Peyer's patch (tissue), 4 donors: ENCODE measurements around the gene KIAA1671. TPM values are rescaled to one million over a fixed set of nuclear protein-coding genes. Genes with fewer than 3 reads are reported as not detected.

ENCODE experiments used
- DNase-seq, 3 donors: peaks; one replicate each; pipeline ENCODE4 v3.0.0-alpha.2; 2017 to 2019
- H3K27ac ChIP-seq, 4 donors: fragments of 200-600 bp; sonication (generic); one replicate each; pipeline ENCODE4 v1.5.1; 2016 to 2019
- H3K27me3 ChIP-seq, 2 donors: fragments of 200-600 bp; sonication (generic); one replicate each; pipeline ENCODE4 v1.5.1; 2019
- H3K36me3 ChIP-seq, 3 donors: fragments of 200-600 bp; sonication (generic); one replicate each; pipeline ENCODE4 v1.5.1; 2016 to 2019
- H3K4me1 ChIP-seq, 4 donors: fragments of 200-600 bp; sonication (generic); one replicate each; pipeline ENCODE4 v1.5.1; 2016 to 2019
- H3K4me3 ChIP-seq, 4 donors: fragments of 200-600 bp; sonication (generic); 1 replicate in 3 of 4; 2 replicates in 1 of 4; pipeline ENCODE4 v1.5.1; 2016 to 2019; ENCODE audit warnings: mild to moderate bottlenecking in 1 of 4
- H3K9me3 ChIP-seq, 4 donors: fragments of 200-600 bp; sonication (generic); one replicate each; pipeline ENCODE4 v1.5.1; 2016 to 2019; ENCODE audit warnings: mild to moderate bottlenecking in 1 of 4
- POLR2A ChIP-seq, 2 donors: fragments of 450-650 bp; IDR thresholded peaks; one replicate each; pipeline ENCODE4 v1.5.1; 2017; ENCODE audit warnings: antibody characterized with exemption in 2 of 2, mild to moderate bottlenecking in 2 of 2, moderate library complexity in 2 of 2
- total RNA-seq, 4 donors: library from RNA; depleted of rRNA; stranded (reverse); fragments of >200 nt; gene quantifications; one replicate each; pipeline ENCODE4 v1.1.0, GENCODE V29; 2016
- TF ChIP-seq, protein P1 (sequence below), 6 experiments: fragments of 450-650 bp in 4 of 6; fragments of 200-600 bp in 2 of 6; sonication (generic) in 1 of 6; IDR thresholded peaks; one replicate each; pipeline ENCODE4 v1.5.1; 2017 to 2019; ENCODE audit warnings: antibody characterized with exemption in 6 of 6, mild to moderate bottlenecking in 3 of 6, moderate library complexity in 1 of 6

Gene KIAA1671
- total RNA-seq, 4 donors from 2014 or later: 41.3 to 149 (median 113) TPM

DNA sequence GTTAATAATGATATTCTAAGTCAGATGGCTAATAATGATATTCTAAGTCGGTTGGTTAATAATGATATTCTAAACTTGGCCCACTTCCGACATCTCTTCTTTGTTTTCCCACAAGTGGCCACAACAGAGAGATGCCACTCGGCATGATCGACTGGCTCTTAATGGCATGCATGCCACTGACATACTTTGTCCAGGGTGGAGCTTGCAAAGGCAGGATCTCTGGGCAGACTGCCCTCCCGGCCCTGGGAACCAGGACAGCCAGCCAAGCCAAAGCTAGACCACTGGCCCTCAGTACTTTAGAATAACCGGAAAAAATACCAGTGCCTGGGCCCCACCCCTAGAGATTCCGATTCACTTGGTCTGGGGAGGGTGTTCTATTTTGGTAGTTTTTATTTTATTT, 78.1 kb downstream of the KIAA1671 start:
- Histone ChIP-seq H3K36me3 (peaks cover 0 to 16% (median 0%) of the 10 kb centered on the region in 3 donors), H3K9me3 (no peaks in the 10 kb centered on the region), H3K27me3 (no peaks in the 10 kb centered on the region), H3K27ac (no peak overlapping the region), H3K4me3 (no peak overlapping the region), H3K4me1 (peaks cover 0 to 19% (median 4%) of the 10 kb centered on the region in 4 donors)
- peak in 1 of 3 donors; percentile 50 for DNase-seq
- TF ChIP-seq, protein P1, sequence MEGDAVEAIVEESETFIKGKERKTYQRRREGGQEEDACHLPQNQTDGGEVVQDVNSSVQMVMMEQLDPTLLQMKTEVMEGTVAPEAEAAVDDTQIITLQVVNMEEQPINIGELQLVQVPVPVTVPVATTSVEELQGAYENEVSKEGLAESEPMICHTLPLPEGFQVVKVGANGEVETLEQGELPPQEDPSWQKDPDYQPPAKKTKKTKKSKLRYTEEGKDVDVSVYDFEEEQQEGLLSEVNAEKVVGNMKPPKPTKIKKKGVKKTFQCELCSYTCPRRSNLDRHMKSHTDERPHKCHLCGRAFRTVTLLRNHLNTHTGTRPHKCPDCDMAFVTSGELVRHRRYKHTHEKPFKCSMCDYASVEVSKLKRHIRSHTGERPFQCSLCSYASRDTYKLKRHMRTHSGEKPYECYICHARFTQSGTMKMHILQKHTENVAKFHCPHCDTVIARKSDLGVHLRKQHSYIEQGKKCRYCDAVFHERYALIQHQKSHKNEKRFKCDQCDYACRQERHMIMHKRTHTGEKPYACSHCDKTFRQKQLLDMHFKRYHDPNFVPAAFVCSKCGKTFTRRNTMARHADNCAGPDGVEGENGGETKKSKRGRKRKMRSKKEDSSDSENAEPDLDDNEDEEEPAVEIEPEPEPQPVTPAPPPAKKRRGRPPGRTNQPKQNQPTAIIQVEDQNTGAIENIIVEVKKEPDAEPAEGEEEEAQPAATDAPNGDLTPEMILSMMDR (IDR thresholded peaks at IDR 0.05): no peak
- TF ChIP-seq POLR2A (IDR thresholded peaks at IDR 0.05): no peak

DNA sequence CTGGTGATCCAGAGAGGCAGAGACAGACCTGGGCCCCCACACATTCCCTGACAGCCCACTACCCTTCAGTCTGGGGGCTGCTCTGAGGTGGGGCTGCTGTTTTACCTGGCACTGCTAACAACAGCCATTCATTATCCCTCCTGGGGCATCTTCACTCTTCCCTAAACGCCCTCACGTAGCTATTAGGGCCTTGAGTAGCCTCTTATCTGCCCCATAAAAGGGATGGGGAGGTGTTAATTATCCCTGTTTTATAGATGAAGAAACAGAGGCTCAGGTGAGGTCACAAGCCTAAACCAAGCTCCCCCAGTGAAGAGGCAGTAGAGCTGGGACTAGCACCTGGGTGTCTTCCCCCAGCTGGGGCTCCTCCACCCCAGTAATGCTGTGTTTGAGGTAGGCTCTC, 79.5 kb downstream of the KIAA1671 start:
- DNase-seq: no peak
- no peaks in the 10 kb centered on the region for H3K9me3 ChIP-seq
- H3K27ac ChIP-seq: no peak overlapping the region
- TF ChIP-seq, protein P1 (IDR thresholded peaks at IDR 0.05): no peak
- no peak for TF ChIP-seq POLR2A (IDR thresholded peaks at IDR 0.05)
- no peak overlapping the region for H3K4me3 ChIP-seq
- H3K36me3 ChIP-seq: peaks cover 0 to 21% (median 0%) of the 10 kb centered on the region in 3 donors
- H3K27me3 ChIP-seq: no peaks in the 10 kb centered on the region
- peaks cover 0 to 17% (median 1%) of the 10 kb centered on the region in 4 donors for H3K4me1 ChIP-seq

DNA sequence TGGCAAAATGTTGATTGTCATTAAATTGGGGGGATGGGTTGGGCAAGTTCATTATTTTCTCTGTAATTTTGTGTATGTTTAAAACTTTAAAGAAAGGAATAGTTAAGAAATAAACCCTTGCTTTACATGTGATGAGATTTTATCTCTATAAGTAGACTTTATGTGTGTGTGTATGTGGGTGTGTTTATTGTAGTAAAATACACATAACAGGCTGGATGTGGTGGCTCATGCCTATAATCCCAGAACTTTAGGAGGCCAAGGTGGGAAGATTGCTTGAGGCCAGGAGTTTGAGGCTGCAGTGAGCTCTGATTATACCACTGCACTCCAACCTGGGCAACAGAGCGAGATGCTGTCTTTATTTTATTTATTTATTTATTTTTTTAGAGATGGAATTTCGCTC, 83.2 kb downstream of the KIAA1671 start:
- TF ChIP-seq POLR2A (IDR thresholded peaks at IDR 0.05): no peak
- TF ChIP-seq, protein P1 (IDR thresholded peaks at IDR 0.05): no peak
- no peak overlapping the region for H3K4me3 ChIP-seq
- no peaks in the 10 kb centered on the region for H3K27me3 ChIP-seq
- H3K27ac ChIP-seq: no peak overlapping the region
- peaks cover 0 to 4% (median 0%) of the 10 kb centered on the region in 4 donors for H3K4me1 ChIP-seq
- H3K9me3 ChIP-seq: no peaks in the 10 kb centered on the region
- no peak for DNase-seq
- peaks cover 0 to 37% (median 0%) of the 10 kb centered on the region in 3 donors for H3K36me3 ChIP-seq

DNA sequence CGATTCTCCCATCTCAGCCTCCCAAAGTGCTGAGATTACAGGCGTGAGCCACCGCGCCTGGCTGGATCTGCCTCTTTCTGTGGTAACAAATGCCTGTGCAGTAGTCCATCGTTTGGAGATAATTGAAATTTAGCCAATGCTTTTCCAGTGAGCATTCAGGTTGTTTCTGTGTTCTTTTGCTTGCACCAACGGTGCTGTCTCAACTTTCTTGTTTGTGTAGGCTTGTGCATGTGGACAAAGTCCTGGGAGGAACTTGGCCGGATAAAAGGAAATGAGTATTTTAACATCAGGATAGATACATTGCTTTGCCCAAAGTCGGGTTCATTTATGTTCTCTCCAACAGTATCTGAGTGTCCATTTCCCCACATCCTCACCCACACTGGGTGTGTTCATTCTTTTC, 85.7 kb downstream of the KIAA1671 start:
- TF ChIP-seq, protein P1 (IDR thresholded peaks at IDR 0.05): no peak
- TF ChIP-seq POLR2A (IDR thresholded peaks at IDR 0.05): no peak
- peaks cover 0 to 42% (median 0%) of the 10 kb centered on the region in 3 donors for H3K36me3 ChIP-seq
- H3K27me3 ChIP-seq: no peaks in the 10 kb centered on the region
- no peak overlapping the region for H3K4me3 ChIP-seq
- H3K4me1 ChIP-seq: peaks cover 0 to 4% (median 0%) of the 10 kb centered on the region in 4 donors
- no peak for DNase-seq
- no peaks in the 10 kb centered on the region for H3K9me3 ChIP-seq
- H3K27ac ChIP-seq: no peak overlapping the region

DNA sequence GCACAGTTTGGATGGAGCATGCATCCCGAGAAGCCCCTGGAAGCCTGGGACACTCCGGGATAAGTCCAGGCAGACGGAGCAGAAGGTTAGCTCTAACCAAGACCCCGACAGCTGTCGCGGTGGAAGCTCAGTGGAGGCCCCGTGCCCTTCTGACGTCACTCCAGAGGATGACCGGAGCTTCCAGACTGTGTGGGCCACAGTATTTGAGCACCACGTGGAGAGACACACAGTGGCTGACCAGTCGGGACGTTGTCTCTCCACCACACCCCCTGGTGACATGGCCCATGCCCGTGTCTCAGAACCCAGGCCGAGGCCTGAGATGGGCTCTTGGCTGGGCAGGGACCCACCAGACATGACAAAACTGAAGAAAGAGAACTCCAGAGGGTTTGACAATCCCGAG, 86.3 kb downstream of the KIAA1671 start:
- H3K36me3 ChIP-seq: peaks cover 0 to 47% (median 0%) of the 10 kb centered on the region in 3 donors
- DNase-seq: no peak
- TF ChIP-seq, protein P1 (IDR thresholded peaks at IDR 0.05): no peak
- TF ChIP-seq POLR2A (IDR thresholded peaks at IDR 0.05): no peak
- H3K4me1 ChIP-seq: peaks cover 0 to 4% (median 0%) of the 10 kb centered on the region in 4 donors
- no peaks in the 10 kb centered on the region for H3K9me3 ChIP-seq
- H3K27ac ChIP-seq: no peak overlapping the region
- H3K27me3 ChIP-seq: no peaks in the 10 kb centered on the region
- no peak overlapping the region for H3K4me3 ChIP-seq

DNA sequence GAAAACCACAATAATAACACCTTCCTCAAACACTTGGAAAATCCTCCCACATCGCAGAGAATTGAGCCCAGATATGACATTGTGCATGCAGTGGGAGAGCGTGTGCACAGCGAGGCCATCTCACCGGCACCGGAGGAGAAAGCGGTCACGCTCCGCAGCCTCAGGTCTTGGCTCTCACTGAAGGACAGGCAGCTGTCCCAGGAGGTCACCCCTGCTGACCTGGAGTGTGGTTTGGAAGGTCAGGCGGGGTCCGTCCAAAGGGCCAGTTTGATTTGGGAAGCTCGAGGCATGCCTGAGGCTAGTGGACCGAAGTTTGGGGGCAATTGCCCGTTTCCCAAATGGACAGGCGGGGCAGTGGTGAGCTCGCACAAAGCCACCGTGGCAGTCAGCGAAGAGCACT, 86.7 kb downstream of the KIAA1671 start:
- DNase-seq: no peak
- TF ChIP-seq, protein P1 (IDR thresholded peaks at IDR 0.05): no peak
- TF ChIP-seq POLR2A (IDR thresholded peaks at IDR 0.05): no peak
- Histone ChIP-seq H3K36me3 (peaks cover 0 to 52% (median 0%) of the 10 kb centered on the region in 3 donors), H3K9me3 (no peaks in the 10 kb centered on the region), H3K4me3 (no peak overlapping the region), H3K27me3 (no peaks in the 10 kb centered on the region), H3K27ac (no peak overlapping the region), H3K4me1 (peaks cover 0 to 4% (median 0%) of the 10 kb centered on the region in 4 donors)
